NCI-H510A (cell line): ENCODE data around the gene CFAP61.

Source experiments
- DNase-seq: peaks from one replicate; lab custom pipeline; 2025; lab: John Stamatoyannopoulos, UW

The CFAP61 gene

DNA sequence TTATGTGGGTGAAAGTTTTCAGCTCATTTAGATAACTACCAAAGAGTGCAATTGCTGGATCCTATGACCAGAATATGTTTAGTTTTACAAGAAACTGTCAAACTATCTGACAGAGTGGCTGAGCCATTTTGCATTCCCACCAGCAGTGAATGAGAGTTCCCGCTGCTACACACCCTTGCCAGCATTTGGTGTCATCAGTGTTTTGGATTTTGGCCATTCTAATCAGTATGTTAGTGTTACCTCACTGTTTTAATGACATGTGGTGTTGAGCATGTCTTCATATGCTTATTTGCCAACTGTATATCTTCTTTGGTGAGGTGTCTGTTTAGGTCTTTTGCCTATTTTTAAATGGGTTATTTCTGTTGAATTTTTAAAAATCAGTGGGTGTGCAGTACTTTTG is 120.9 kb downstream of the CFAP61 start:
- no peak for DNase-seq

DNA sequence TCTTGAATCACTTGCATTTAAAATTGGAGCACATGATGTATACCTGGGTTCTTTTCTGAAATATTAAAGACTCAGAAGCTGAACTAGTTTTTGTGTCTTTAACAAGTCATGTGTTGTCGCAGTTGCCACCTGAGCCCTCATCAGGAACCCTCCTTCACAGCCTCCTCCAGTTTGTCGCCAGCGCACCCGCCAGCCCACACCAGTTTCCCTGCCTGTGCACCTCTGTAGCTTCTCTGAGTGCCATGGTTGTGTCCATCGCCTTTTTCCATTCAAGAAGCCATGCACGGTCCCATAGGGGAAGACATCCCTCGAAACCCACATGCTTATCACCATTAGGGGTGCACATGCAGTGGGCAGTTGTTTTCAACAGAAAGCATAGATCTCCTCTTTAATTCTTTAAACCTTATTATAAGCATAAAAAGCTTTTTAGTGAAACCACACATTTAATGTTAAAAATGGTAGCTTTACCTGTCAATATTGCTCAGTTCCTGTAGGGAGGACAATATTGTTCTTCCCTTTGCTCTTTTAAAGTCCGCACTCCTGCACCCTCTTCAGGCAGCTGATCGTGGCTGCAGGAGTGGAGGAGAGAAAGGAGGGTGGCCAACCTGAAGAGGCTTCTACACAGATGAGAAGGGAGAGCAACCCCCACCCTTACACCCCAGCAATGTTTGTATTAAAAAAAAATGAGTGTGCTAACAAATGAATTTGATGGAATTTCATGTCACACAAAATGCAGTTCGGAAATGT is 121.9 kb downstream of the CFAP61 start:
- DNase-seq = no peak

GRCh38 chr20:20181322-20181721 is 129.0 kb downstream of the CFAP61 start:
- DNase-seq = no peak

- DNase-seq = no peak
Measured at GRCh38 chr20:20184149-20184548, 131.8 kb downstream of the CFAP61 start.

- DNase-seq = no peak
Measured at GRCh38 chr20:20184706-20185105, 132.4 kb downstream of the CFAP61 start.

GRCh38 chr20:20188647-20189046 is 136.3 kb downstream of the CFAP61 start:
- DNase-seq = no peak

DNA sequence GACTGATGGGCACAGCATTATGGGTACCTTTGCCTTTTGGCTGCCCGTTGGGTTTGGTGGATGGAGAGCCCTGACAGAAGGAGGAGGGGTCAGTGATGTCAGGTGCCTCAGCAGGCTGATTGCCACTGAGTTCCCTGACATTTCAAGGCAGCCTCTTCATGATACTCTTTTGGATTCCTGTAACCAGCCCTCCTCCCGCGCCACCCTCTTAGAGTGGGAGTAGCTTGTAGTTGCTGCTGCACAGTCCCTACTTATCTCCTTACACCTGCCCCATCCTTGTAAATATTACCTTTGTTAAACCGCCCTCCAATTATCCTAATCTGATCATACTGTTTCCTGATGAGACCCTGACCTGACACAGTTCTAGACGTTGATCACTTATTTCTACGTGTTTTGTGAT is 140.0 kb downstream of the CFAP61 start:
- DNase-seq = peak; percentile 76

GRCh38 chr20:20195021-20195705 is 142.8 kb downstream of the CFAP61 start:
- no peak for DNase-seq

- no peak for DNase-seq
Measured at GRCh38 chr20:20196610-20197009, 144.3 kb downstream of the CFAP61 start.

DNA sequence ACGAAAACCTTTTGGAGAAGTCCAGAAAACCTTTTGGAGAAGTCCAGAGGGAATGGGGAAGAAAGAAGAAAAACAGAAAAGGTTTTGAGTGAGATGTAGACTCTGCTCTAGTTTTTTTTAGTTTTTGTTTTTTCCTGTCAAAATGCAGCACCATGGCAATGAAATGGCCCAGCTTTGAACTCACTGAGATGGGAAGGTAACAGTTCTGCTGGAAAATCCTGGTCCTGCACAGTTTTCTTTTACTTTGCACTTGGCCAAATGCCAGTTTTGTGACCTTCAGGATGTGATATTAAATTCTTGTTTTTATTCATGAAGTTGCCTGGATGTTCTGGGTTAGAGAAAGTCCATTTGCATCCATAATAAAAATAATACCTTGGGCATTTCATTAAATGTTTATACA is 145.7 kb downstream of the CFAP61 start:
- no peak for DNase-seq

GRCh38 chr20:20199361-20200160 is 147.2 kb downstream of the CFAP61 start:
- no peak for DNase-seq

GRCh38 chr20:20201124-20201523 is 148.8 kb downstream of the CFAP61 start:
- no peak for DNase-seq

DNA sequence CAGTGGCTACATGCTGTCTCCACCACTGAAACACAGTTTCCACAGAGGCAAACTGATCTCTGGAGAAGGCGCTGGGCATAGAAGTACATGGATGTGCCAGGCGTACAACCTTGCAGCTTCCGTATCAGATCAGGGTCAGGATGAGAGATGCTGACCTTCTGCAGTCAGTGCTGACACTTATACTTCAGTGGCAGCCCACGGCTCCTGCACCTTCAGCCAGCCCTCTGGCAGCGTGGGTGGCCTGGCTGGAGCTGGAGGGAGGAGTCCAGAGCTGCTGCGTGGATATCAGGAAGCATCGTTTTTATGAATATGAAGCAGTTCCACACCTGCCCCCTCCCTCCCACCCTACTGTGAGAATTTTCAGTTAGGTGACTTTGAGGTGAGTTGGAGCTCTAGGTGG is 149.3 kb downstream of the CFAP61 start:
- DNase-seq = no peak

GRCh38 chr20:20202768-20203167 is 150.4 kb downstream of the CFAP61 start:
- DNase-seq = no peak

DNA sequence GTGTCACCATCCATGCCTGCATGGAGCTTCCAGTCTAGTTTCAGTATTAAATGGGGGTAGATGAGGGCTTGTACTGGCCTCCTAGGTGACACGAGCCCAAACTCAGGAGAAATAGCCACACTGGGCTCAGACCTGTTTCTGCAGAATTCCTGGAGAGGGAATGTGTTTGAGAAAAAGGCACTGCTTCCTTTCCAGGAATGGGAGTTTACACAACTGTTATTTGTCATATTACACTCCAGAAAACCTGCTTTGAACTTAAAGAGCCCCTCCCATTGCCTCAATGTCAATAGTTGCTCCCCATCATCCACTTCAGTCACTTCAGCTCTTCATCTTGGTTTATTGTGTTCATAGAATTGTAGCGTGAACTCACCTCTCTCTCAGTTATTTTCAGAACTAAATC is 151.5 kb downstream of the CFAP61 start:
- peak; percentile 66 for DNase-seq

- DNase-seq = peak; percentile 72
Measured at GRCh38 chr20:20204256-20204655, 151.9 kb downstream of the CFAP61 start.

- no peak for DNase-seq
Measured at GRCh38 chr20:20205141-20205861, 153.0 kb downstream of the CFAP61 start.

DNA sequence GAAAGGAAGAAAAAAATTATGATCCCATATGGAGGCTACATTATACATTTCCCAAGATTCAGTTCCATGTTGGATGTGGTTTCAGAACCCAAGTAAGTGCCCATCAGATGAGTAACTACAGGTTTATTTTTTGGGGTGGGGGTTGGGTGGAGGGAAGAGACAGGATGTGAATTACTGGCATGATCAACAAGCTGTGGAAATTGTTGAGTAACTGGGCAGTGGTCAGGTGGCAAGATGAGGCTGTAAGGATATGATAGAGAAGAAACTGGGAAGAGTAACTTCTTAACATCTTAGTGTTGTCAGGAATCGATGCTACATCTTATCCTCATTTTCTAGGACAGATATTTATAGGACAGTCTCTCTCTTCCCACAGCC is 153.5 kb downstream of the CFAP61 start:
- DNase-seq = no peak

GRCh38 chr20:20206788-20207187 is 154.5 kb downstream of the CFAP61 start:
- DNase-seq = no peak

DNA sequence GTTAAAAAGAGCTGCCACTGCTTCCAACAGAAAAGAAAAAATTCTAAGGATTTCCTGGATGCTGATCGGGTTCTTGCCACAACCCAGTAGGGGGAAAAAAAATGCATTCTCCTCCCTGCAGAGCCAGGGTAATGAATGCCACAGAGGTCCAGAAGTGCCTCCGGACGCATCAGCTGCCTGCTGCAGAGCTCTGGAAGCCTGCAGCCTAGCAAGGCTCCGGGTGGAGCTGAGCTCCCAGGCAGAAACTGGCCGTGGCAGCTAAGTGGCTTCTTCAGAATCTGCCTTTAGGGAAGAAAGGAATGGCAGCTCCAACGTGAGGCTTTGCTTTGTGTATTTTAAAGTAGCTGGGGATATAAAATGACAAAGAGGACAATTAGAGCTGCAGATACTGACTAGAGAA is 155.0 kb downstream of the CFAP61 start:
- DNase-seq = peak; percentile 55

GRCh38 chr20:20207872-20208271 is 155.5 kb downstream of the CFAP61 start:
- DNase-seq = no peak

GRCh38 chr20:20209684-20210083 is 157.4 kb downstream of the CFAP61 start:
- DNase-seq = no peak
